Stimulated activated CD4-positive, alpha-beta T cell treated with anti-CD3 and anti-CD28 coated beads, Interleukin-1b, Interleukin-23, amount 100 ng/mL, for 1 hour (primary cell): Measurements from ENCODE around the gene CCR4.
"Not testable (repeated sequence)": the region's sequence is repeated elsewhere in the genome, so short reads cannot be mapped to it uniquely, and the experiment has no call there.

ENCODE experiments used
- DNase-seq, 2 donors: peaks; one replicate each; pipeline ENCODE4 v3.0.0-alpha.2; 2020; ENCODE audit warnings: low read depth in 2 of 2

Gene CCR4

GRCh38 chr3:32983124-32983523 lies 31.7 kb downstream of the CCR4 start:
- no peak for DNase-seq

GRCh38 chr3:32984918-32985317 lies 33.5 kb downstream of the CCR4 start:
- DNase-seq: not testable (repeated sequence)

DNA sequence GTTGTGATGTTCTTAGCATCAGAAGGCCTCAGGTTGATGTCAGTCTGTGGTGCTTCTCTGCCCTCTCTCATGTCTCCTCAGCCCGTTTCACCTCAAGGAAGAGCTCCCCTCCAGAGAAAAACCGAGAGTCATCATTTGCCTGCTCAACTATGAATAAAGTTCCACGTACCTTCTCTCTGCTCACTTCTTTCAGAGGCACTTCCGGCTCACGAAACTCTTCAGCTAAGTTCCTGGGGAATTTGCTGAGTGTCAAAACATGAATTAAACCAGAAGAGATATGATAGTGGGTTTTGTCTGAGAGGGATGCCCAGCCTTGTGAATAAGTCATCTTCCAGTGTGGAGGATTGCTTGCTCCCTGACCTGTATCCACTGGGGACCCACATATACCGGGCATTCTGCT lies 37.7 kb downstream of the CCR4 start:
- DNase-seq: no peak

DNA sequence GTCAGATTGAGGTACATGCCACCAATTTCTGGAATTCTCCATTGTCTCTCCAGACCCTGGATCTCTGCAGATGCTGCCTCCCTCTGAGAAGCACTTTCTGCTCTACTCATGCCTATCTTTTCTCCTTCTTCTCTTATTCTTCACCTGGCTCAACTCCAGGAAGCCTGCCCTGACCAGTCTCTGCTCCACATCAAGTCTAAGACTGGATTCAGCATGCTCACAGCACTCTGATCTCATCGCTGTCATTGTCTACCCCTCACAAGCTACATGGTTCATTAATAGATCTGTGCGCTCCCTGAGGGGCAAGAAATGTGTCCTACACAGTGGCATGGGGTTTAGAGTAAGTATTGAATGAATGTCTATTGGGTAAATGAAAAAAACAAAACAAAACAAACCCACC lies 38.7 kb downstream of the CCR4 start:
- DNase-seq: no peak

GRCh38 chr3:32991781-32992180 lies 40.3 kb downstream of the CCR4 start:
- no peak for DNase-seq

DNA sequence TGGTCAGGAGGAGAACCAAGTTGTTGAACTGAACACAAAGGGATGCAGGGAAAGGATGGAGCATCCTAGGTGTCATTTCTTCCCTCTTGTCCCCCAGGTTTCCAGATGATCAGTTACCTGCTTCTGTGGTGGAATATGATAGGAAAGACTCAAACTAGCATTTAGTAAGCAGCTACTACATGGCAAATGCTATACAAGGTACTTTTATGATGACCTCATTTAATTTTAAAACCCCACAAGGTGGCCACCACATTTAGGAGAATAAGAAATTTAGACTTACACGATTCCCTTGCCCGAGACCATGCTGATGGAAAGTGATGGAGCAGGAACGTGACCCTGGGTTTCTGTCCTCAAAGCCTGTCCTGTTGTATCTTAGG lies 40.9 kb downstream of the CCR4 start:
- no peak for DNase-seq

GRCh38 chr3:32994045-32994444 lies 42.6 kb downstream of the CCR4 start:
- DNase-seq: no peak

GRCh38 chr3:32995098-32995497 lies 43.7 kb downstream of the CCR4 start:
- DNase-seq: no peak

GRCh38 chr3:32996048-32996754 lies 44.8 kb downstream of the CCR4 start:
- DNase-seq: no peak

DNA sequence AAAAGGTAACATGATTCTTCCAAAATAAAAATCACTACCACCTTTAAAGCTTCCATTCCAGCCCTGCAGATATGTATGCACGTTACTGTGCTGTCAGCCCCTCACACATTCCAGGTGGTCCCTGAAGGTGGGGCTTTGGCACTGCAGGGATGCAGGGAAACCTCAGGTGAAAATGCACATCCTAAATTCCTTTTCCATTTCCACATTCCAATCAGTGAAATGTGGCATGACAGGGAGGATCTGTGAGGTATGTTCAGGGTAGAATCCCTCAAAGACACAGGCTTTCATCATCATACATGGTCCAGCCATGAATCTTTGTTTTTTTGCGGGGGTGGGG lies 45.3 kb downstream of the CCR4 start:
- DNase-seq: no peak

GRCh38 chr3:32998631-32999451 lies 47.4 kb downstream of the CCR4 start:
- no peak for DNase-seq

DNA sequence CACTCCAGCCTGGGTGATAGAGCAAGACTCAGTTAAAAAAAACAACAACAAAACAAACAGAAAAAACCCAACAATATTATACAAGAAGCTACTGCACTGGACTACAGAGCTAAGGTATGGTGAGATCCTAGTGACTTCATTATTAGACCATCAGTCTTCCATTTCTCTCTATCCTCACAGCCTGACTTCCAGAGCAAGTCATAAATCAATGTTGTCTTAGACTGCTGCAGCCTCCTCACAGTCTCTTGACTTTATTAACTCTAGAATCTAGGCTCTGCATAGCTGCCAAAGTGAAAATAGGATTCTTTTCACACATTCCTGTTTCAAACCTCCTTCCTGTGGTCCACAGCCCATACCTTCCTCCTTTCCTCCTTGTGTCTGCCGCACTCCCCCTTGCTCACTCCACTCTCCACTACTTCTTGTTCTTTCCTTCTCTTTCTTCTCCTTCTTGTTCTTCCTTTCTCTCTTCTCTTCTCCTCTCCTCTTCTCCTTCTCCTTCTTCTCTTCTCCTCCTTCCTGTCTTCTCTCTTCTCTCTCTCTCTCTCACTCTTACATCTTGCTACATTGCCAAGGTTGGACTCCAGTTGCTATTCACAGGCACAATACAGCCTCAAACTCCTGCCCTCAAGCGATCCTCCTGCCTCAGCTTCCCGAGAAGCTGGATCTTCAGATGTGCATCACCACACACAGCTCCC lies 49.4 kb downstream of the CCR4 start:
- no peak for DNase-seq

- no peak for DNase-seq
Observed at GRCh38 chr3:33001889-33002288, 50.4 kb downstream of the CCR4 start.

- no peak for DNase-seq
Observed at GRCh38 chr3:33003308-33003707, 51.9 kb downstream of the CCR4 start.

DNA sequence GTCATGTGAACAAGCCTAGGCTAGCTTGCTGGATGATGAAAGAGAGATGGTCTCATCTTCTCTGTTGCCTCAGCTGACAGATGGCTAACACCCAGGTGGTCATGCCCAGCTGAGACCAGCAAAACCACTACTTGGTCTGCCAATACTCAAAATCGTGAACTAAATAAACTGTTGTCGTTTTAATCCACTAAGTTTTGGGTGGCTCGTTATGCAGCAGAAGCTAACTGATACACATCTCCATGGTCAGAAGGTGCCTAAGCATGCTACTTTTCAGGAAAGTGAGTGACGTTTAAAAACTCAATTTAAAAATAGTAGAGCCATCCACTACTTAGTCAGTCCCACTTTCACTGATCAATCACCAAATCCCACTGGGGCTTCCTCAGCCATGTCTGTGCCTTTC lies 52.8 kb downstream of the CCR4 start:
- no peak for DNase-seq

- DNase-seq: no peak
Observed at GRCh38 chr3:33004961-33005360, 53.5 kb downstream of the CCR4 start.
